ENCODE results near the gene RNF180. TPM values are rescaled to one million over a fixed set of nuclear protein-coding genes. Genes with fewer than 3 reads are reported as not detected.

Gene RNF180, protein sequence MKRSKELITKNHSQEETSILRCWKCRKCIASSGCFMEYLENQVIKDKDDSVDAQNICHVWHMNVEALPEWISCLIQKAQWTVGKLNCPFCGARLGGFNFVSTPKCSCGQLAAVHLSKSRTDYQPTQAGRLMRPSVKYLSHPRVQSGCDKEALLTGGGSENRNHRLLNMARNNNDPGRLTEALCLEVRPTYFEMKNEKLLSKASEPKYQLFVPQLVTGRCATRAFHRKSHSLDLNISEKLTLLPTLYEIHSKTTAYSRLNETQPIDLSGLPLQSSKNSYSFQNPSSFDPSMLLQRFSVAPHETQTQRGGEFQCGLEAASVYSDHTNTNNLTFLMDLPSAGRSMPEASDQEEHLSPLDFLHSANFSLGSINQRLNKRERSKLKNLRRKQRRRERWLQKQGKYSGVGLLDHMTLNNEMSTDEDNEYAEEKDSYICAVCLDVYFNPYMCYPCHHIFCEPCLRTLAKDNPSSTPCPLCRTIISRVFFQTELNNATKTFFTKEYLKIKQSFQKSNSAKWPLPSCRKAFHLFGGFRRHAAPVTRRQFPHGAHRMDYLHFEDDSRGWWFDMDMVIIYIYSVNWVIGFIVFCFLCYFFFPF
- 3.4 and 5.6 TPM in 2 replicates for total RNA-seq
- 0.62 and 0.65 TPM in 2 replicates for polyA plus RNA-seq
- 0.72 and 0.80 TPM in 2 replicates for polyA plus RNA-seq (2011; cell fraction: cytosol; rRNA removed)
- 2.4 and 2.8 TPM in 2 replicates for polyA plus RNA-seq (2011; cell fraction: nucleus; rRNA removed)
- 0.56 and 0.64 TPM in 2 replicates for polyA plus RNA-seq (2012)
- polyA minus RNA-seq: 3.4 and 5.2 TPM in 2 replicates
- not detected for polyA minus RNA-seq (2011; cell fraction: cytosol; rRNA and poly(A)+ RNA removed)
- 6.1 and 7.7 TPM in 2 replicates for polyA minus RNA-seq (2011; cell fraction: nucleus; rRNA and poly(A)+ RNA removed)
- Bru-seq, nascent RNA: percentile 49 among the genes with signal in this experiment
- percentile 40 among the genes with signal in this experiment for BruChase-seq, experiment 1, labeled RNA remaining after a 6-hour chase
- BruChase-seq, experiment 2, labeled RNA remaining after a 2-hour chase: percentile 43 among the genes with signal in this experiment
- long read RNA-seq, full-length matches to known transcripts: 1 of 4 reads
- long read RNA-seq, partial matches to known transcripts: 0 of 4 reads
- long read RNA-seq, other reads (novel, unspliced or antisense): 3 of 4 reads

DNA sequence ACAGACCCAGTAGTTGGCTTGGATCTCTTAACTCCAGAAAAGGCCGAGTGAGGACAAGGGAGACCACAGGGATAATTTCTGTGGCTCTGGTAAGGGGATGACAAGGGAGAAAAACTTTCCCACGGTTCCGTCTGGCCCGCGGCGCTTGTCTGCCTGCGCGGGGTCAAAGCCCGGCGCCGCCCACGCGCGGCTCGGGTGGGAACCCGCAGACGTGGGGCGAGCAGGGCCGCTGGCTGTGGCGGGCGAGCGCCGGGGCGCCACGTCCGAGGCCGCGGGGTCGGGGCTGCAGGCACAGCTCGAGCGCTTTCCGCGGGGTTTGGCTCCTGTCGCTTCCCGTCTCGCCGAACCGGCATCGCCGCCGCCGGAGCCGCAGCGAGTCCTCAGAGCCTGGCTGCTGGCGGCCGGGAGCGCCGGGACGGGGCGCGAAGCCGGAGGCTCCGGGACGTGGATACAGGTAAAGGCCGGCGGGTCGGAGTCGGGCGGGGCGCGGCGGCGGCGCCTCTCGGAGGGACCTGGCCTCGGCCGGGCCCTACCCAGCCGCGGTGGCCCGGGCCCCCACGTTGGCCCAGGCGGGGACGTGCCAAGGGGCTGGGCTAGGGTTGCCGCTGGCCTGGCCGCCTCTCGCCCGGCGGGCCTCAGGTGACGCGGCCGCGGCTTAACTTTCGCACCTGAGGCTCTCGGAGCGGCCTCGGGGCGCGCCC lies at the start of gene RNF180:
Gene RNF180 (plus strand): TSS at position 344 of the 701 bp plus-strand sequence. CDS start 34,965 bp downstream, outside the sequence.
- Histone ChIP-seq H3K9me1 (replicated peaks; ENCODE audit: control insufficient read depth, extremely low read depth, insufficient read depth, low read length) (no peaks in the 10 kb centered on the region), H3K36me3 (ENCODE audit: control insufficient read depth in 2 of 2, extremely low read depth in 1 of 2, insufficient read depth in 2 of 2, low read length in 2 of 2) (no peaks in the 10 kb centered on the region), H3K4me2 (ENCODE audit: insufficient read depth, low read length) (peak within 1 kb of the TSS; percentile 81), H3K27ac (ENCODE audit: insufficient read depth, low read depth, low read length) (no peak within 1 kb of the TSS), H3K9ac (replicated peaks; ENCODE audit: extremely low read depth, insufficient read depth, low read length) (peak within 1 kb of the TSS; percentile 61), H3K9me3 (replicated peaks; ENCODE audit: control insufficient read depth, insufficient read depth, low read length) (no peaks in the 10 kb centered on the region), H4K20me1 (replicated peaks; ENCODE audit: control insufficient read depth, extremely low read depth, insufficient read depth, low read length) (no peaks in the 10 kb centered on the region), H3K27me3 (ENCODE audit: control insufficient read depth in 2 of 2, insufficient read depth in 2 of 2, low read length in 2 of 2) (peaks cover 13 to 18% of the 10 kb centered on the region in 2 experiments), H3K4me1 (ENCODE audit: control insufficient read depth, extremely low read depth, insufficient read depth, low read length) (peaks cover 6% of the 10 kb centered on the region), H2AFZ (ENCODE audit: low read depth, low read length) (peak within 1 kb of the TSS; percentile 84), H3K79me2 (ENCODE audit: control insufficient read depth, insufficient read depth, low read length) (no peaks in the 10 kb centered on the region), H3K4me3 (replicated peaks in 1 of 3; ENCODE audit: insufficient read depth in 1 of 3, low read depth in 1 of 3, low read length in 3 of 3) (peak within 1 kb of the TSS; percentile 67 to 88 (median 77))
- dilution Hi-C loops (cut with MboI; ENCODE audit: extremely low pct_ligation_motif_present, low sequenced_read_pairs) (no loop called here), intact Hi-C loops (cut with micrococcal nuclease) (no loop called here)
- CTCF ChIA-PET: interaction anchor here (1.2 to 2.1 kb wide), 5 partner anchors 11 to 63 kb away, joined by 3 to 10 read pairs (median 3); no protein-coding TSS in a partner anchor
- FAIRE-seq: no peak
- POLR2A ChIA-PET: no interaction called here
- peak; percentile 39 for DNase-seq (ENCODE audit: low read depth, low spot score)
- TF ChIP-seq MYC (IDR thresholded peaks at IDR 0.05; ENCODE audit: low read depth, low read length): no peak
- peak; percentile 45 for TF ChIP-seq EZH2 (IDR thresholded peaks at IDR 0.05; ENCODE audit: borderline replicate concordance, low read depth, low read length, severe bottlenecking)
- TF ChIP-seq POLR2A (IDR thresholded peaks at IDR 0.05; ENCODE audit: low read depth, low read length): no peak
- TF ChIP-seq POLR2AphosphoS5 (IDR thresholded peaks at IDR 0.05; ENCODE audit: insufficient read depth, low read depth, low read length): no peak
- TF ChIP-seq, protein P1, sequence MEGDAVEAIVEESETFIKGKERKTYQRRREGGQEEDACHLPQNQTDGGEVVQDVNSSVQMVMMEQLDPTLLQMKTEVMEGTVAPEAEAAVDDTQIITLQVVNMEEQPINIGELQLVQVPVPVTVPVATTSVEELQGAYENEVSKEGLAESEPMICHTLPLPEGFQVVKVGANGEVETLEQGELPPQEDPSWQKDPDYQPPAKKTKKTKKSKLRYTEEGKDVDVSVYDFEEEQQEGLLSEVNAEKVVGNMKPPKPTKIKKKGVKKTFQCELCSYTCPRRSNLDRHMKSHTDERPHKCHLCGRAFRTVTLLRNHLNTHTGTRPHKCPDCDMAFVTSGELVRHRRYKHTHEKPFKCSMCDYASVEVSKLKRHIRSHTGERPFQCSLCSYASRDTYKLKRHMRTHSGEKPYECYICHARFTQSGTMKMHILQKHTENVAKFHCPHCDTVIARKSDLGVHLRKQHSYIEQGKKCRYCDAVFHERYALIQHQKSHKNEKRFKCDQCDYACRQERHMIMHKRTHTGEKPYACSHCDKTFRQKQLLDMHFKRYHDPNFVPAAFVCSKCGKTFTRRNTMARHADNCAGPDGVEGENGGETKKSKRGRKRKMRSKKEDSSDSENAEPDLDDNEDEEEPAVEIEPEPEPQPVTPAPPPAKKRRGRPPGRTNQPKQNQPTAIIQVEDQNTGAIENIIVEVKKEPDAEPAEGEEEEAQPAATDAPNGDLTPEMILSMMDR (IDR thresholded peaks at IDR 0.05; ENCODE audit: extremely low read depth in 1 of 2, insufficient read depth in 1 of 2, low read depth in 1 of 2, low read length in 2 of 2): no peak
- BruUV-seq (replicated peaks): no TSS peak

All from endothelial cell of umbilical vein (primary cell).